NCI-H1417 treated with DMSO at 0.1 percent for 48 hours (cell line): ENCODE measurements around the gene PKIB.
A peak's percentile ranks its signal among the peaks of the same experiment; 100 is the strongest.
"Not testable (repeated sequence)": the region's sequence is repeated elsewhere in the genome, so short reads cannot be mapped to it uniquely, and the experiment has no call there.

Source experiments
- DNase-seq: peaks from one replicate; lab custom pipeline; 2025; lab: John Stamatoyannopoulos, UW

Gene PKIB

DNA sequence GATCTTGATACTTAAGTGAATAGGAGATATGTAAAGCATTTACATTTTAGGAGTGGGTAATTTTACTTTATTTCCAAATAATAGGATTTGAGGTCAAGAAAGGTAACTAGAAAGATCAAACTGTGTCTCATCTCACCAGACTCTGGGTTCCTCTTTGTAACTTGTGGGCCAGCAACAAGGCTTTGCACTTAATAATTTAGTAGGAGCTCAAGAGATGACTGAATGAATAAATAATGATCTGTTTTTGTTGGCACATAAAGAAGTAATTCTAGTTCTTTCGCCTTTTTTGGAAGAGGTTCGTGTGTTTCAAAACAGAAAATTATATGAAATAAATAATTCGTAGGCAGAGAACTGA is 101.9 kb downstream of the PKIB start:
- DNase-seq: no peak

DNA sequence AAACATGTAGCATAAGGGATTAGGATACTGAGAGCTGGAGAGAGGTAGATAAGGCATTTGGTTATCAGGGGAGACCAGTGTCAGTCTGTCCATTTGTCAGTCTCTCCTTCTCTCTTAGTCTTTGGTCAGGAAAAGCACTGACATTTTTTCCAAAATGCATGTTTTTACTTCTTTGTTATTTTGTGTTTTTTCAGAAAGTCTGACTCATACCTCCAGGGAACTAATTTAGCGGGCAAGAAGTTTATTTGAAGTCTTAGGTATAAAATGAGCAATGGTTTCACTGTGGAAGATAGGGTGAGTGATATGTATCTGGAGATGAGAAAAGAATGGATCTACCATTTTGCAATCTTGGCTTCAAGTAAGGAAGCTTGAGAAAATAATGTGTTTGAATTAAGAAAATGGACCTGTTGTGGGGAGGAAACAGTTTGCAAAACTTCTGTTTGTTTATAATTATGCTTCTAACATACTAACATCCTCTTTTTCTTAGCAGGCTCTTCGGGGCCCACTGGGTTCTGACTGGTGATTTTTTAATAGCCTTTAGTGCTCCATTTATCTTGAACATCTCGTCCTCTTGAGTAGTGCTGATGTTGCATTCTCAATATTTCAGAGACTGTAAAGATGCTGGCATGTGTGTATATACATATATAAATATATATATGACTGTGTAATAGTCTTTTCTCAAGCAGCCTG is 102.4 kb downstream of the PKIB start:
- DNase-seq: no peak

DNA sequence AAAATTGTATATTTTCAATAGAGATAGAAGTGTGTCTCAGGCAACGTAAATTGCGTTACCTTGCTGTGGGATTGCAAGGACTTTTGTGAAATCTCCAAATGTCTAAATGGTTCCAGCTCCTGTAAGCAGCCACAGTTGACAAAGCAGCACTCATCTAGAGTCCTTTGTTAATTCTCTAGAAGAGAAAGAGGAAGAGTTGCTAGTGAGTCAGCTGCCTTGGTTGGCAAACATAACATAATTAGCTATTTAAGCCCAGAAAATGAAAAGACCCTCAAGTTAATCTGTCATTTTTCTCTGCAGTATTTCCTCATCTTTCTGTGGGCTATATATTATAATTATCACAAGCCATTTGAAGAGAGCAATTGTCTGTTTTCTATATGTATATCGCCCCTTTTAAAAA is 102.9 kb downstream of the PKIB start:
- no peak for DNase-seq

DNA sequence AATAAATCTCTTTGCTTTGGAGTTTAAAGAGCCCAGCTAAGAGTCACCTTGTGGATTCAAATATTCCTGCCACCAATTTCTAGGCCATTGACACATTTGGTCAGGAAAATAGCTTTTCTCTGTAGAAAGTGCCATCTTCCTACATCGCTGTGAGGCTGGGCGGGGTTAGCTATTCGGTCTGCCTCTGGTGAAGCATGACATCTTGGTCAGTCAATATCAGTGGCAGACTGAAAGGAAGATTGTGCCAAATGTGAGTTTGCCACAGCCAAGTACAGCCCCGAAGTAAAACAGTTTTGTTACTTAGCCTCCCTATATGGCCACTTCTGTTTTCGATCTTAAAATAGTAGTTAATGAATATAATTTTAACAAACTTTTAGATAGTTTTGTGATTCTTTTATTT is 103.9 kb downstream of the PKIB start:
- DNase-seq: no peak

DNA sequence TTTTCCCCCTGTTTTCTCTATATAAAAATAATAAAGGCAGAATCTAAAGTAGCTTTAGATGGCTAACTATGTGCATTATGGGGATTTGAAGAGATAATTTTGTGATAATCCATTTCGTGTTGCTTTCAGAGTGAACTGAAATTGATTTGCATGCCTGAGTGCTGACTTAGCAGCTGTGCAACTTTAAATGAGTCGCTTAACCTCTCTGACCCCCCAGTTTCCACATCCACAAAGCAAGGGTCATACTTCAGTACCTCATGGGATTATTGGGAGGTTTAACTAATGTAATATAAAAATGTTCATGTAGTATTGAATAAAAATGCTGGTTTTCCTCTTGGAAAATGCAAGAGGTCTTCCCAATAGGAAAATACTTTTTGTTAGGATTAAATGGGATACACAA is 105.5 kb downstream of the PKIB start:
- DNase-seq: no peak

DNA sequence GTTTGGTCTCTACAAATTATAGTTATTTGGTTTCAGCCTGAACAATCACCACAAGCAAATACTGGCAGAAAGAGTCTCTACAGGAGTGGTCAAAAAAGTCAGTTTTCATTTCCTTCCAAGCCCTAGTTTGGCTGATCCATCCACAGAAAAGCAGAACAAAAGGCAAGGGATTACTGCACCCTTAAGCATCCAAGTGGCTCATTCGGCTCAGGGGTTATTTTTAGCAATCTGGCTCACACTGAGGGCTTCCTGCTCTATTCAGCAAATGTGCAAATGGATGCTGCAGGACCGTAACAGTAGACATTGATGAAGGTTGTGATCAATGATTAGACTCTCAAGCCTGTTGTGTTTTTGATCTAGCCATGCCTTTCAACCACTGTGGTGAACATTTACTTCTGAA is 107.1 kb downstream of the PKIB start:
- no peak for DNase-seq

DNA sequence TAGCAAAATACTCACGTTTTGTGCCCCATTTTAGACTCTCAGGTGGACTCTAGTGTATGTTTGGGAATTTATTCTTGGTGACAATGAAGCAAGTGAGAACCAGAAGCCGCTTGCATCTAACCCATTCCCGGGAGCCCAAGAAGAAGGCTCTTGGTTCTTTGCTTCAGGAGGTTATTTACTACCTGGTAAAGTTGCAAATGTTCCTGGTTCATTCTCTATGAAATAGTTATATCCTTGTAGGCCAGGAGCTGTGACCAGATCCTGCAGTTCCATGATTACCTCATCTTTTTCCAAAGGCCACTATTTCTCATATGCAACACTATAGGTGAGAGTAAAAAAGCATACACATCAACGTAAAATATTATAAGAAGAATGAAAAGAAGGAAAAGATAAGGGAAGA is 108.4 kb downstream of the PKIB start:
- no peak for DNase-seq

DNA sequence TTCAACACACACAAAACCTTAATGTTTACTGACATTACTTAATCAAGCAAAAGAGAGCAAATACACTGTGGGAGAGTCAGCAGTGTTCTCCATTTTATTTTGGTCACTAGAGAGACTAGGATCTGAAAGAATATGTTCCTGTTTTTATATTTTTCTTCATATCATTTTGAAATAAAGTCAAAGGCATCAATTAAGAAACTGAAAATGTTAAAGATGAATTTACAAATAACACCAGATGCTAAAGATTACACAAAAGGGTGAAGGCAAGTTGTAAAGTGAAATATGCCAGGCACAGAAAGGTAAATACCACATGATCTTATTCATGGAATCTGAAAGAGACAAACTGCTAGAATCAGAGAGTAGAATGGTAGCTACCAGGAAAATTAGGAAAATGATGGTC is 109.0 kb downstream of the PKIB start:
- DNase-seq: peak; percentile 66

DNA sequence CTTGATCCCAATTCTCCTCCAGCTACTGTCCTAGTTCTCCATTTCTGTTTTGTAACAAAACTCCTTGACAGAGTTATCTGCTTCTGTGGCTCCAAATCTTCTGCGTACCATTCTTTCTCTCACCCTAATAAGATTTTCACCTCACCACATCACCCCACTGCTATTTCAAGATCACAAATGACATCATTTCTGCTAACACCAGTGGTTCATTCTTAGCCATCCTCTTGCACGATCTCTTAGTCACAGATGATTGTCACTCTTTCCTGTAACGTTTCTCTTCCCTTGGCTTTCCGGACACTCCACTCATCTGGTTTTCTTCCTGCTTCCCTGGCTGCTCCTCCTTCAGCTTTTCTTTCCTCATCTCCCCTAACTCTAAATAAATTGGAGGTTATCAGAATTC is 112.5 kb downstream of the PKIB start:
- DNase-seq: no peak

DNA sequence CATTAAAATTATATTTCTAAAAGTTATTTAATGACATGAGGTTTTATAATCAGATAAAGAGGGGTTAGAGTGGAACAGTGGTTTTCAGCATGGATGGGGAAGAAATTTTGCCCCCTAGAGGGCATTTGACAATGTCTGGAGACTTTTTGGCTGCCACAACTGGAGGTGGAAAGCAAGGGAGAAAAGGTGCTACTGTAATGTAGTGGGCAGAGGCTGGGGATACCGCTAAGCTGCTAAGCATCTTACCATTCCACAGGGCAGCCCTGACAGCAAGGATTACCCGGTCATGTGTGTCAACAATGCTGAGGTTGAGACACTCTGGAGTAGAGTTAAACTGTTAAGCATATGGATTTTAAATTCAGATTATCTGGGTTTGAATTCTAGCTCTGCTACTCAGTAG is 116.4 kb downstream of the PKIB start:
- DNase-seq: no peak

DNA sequence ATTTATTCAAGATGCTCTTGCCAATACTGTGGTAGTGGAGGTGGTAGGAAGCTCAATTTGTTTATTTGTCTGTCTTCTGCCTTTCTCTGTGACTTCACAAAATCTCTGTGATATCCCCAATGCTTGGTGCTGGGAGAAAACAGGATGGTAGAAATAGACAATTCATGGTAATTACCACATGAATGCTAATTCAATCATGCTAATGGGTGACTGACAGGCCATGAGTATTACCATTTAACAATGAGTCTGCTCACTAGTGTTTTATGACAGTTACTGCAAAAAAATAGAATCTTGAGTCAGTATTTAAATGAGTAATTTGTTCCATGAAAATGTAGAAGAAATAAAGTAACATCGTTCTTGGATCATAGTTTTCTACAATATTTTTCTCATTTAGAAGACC is 117.0 kb downstream of the PKIB start:
- no peak for DNase-seq

DNA sequence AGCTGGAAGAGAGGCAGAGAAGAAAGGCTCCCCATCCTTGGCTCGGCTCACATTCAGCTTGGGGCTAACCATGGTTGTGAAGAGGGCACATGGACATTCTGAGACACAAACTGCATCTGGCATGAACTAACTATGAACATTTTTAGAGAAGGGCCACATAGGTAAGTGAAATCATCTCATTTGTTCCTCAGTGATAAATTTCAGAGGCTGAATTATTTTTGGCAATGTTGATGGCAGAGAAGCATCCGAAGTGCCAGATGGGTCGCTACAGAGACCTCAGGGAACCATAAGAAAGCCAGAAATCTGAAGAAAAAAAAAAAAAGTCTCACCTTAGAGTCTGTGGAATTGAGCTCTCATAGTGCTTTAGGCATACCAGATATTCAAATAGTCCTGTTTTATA is 120.1 kb downstream of the PKIB start:
- no peak for DNase-seq

DNA sequence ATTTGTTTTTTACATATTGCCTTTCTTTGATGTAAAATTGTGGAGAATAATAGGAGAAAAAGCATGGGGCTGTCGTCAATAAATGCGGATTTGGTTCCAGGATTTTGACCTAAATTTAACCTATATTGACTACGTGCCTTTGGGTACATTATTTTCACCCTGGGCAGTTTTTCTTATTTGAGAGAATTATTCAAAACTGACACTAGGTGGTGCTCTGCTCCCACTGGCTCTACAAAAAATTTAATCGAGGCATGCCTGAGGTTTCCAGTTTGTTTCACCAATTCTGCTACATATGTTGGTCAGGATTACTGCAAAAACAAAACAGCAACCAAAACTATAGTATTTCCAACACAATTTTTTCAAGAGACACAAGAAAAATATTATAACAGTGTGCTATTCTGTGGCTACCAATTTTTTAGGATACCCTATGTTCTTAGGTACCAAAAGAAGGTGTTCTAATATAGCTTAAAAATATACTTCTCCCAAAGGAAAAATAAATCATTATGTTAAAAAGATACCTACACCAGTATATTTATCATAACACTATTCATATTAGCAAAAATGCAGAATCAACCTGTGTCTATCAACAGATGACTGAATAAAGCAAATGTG is 120.7 kb downstream of the PKIB start:
- DNase-seq: no peak

DNA sequence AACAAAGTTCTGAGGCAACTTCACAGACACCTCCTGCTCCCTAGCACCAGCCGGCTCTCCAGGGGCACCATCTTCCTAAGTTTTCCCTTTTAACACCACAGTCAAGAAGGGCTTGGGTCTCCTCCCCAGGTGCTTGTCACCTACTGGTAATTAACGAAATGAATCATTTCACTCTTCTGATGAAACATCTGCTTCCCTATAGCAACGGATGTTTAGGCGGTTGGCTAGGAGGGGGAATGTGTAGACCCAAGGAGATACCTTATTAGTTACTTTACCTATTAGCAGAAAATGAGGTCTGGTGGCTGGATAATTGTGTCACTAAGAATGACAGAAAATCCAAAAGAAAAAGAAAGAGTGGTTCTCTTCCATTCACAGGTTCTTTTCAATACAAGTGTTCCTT is 123.1 kb downstream of the PKIB start:
- peak; percentile 36 for DNase-seq

DNA sequence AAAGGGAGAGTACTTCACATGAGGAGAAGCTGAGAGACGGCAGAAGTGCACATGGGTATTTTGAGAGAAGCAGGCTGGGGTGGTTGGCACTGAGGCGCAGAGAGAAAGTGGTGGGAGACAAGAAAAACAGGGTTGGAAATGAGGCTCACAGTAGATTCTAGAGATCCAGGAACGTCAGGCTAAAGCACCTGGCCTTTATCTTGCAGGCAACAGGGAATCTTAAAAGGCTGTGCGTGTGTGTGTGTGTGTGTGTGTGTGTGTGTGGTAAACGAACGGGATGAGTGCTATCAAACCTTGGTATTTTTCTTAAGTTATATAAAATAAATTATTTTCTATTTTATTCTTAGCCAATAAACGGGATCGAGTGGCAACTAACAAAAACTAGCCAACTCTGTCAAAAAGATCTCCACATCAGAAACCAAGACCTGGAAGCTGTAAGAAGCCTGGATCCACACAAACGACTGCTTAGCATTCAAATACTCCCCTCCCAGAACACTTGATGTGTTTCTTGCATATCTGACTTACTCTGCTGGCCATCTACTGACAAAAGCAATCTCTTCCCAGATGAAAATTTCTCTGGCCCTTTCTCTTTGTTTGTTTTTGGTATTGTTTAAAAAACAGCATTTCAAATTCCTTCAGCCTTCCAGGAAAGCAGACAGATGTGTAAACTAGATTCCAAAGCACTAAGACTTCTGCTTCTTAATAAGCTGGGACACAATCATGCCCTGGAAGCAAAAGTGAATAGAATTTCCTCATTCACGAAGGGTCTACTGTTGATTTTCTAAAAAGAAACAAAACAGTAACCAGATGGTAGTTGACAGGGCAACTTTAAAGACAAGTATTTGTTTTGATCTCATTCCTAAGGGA is 124.6 kb downstream of the PKIB start:
- no peak for DNase-seq

DNA sequence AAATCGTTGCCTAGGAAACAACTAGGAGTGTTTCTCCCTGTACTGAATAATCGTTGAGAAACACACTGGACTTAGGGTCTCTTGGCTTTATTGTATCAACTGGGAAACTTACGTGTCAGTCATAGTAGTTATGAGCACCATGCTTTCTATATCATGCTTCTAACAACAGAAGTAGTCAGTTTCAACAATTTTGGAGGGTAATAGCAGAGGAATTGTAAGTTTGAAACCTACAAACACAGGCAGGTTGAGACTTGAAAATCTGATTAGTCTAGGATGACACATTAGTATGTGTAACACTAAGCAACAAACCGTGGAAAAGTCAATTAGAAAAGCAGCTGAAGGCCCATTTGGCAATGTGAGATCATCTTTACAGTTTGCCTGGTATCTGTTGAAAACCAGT is 125.4 kb downstream of the PKIB start:
- DNase-seq: no peak

DNA sequence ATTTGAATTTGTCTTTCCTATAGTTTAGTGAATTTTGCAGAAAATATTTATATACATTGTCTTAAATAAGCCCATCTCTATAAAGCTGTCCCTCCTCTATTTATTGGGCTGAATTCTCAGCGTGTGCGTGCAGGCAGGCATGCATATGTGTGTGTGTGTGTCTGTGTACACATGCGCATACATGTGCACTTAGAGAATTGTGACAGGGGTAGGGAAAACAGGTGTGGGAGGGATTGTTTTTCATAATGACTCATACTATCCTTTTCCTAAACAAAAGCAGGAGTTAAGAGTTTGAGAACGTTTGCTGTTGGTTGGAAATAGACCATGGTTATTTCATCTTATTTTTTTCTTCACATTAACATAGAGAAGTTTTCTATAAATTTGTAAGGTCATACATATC is 126.0 kb downstream of the PKIB start:
- no peak for DNase-seq

DNA sequence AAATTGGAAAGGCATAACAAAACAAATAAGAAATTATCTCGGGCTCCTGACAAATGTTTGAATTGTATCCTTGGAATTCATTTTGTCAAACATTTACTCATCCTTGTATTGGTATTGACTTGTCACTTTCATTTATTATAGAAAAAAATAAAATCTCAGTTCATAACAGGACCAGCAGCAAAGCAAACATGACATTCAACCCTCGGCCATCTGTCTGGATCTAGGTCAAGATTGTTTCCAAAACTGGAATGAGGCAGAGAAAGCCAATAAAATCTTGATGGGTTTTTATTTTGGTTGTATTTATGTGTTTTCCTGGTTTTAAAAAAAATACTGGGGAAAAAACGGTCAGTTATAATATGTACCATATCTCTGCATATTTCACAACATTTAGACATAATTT is 126.4 kb downstream of the PKIB start:
- DNase-seq: no peak

DNA sequence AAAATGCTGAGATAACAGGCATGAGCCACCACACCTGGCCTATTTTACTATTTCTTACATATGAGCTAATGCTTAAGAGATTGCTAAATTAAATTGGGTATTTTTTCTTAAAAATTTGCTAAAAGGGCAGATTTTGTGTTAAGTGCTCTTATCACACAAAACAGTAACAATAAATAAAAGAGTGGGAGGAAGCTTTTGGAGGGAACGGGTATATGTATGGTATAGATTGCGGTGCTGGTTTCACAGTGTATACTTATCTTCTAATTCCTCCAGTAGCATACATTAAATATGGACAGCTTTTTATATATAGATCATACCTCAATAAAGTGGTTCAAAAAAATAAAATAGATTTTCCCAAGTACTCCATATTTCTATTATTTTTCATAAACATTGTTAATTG is 129.9 kb downstream of the PKIB start:
- DNase-seq: no peak

DNA sequence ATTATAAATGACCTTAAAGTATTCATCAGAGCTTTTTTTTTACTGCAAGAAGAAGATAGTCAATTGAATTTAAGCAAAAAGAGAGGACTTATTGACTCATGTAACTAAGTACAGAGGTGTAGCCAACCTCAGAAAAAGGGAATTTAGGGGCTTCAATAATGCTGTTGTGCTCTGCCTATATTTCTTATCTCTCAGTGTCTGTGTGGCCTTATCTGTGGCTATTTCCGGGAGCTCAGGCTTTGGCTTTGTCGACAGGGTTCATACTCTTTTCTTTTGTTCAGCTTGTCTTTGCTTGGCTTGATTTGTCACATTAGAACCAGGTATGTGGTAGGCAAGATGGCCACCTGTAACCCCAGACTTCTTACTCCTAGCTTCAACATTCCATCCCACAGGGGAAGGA is 130.7 kb downstream of the PKIB start:
- DNase-seq: no peak

DNA sequence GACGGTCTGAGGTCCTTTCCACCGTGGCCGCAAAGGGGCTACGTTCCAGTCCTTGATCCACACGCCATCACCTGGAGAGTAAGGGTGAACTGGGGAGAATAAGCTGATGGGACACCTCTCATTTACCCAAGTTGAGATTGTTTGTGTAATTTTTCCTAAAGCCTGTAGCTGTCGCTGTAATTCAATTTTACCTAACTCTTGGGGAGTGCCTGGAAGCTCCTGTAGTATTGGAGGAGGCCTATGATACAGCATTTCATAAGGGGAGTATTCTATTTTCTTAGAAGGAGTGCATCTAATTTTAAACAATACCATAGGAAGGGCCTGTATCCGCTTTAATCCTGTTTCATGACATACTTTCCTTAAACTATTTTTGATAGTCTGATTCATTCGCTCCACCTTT is 134.0 kb downstream of the PKIB start:
- DNase-seq: not testable (repeated sequence)

DNA sequence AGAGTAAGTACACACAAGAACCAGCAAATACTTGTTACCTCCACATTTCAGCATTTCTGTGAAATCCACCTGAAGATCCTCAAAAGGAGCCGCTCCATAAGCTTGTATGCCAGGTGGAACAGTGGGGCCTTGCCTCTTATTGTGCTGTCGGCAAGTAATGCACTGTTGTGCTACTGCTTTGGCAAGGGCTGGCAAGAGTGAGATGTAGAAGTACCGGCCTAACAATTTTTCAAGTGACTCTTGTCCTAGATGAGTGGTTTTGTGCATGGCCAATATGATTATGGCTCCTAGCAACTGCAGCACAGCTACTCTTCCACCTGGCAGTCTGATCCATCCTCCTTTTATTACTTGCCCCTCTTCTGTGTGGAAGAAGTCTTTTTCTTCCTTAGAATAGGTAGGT is 134.7 kb downstream of the PKIB start:
- DNase-seq: not testable (repeated sequence)

DNA sequence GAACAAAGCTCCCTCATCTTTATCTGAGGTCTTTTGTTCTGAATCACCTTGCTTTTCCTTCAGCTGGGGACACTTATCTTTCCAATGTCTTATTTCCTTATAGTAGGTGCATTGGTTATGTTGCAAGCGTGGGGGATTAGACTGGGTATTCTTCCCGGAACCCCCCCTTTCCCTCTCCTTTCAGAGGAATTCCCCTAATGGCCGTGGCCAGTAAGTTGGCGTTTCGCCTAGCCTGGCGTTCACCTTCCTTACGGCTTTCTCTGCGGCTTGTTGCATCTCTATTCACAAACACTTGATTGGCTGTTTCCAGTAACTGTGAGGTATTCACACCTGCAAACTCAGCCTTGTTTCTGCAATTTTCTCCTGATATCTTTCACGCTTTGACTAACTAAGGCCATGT is 136.5 kb downstream of the PKIB start:
- DNase-seq: no peak
